ENCODE measurements around the gene BAIAP2L2.
"Not testable (repeated sequence)": the region's sequence is repeated elsewhere in the genome, so short reads cannot be mapped to it uniquely, and the experiment has no call there.

The BAIAP2L2 gene

GRCh38 chr22:38080850-38081635, 29.4 kb downstream of the BAIAP2L2 start:
- DNase-seq (ENCODE audit: low read depth), result peak; percentile 15

- DNase-seq (ENCODE audit: low read depth), result no peak
These were observed 30.0 kb downstream of the BAIAP2L2 start for GRCh38 chr22:38080474-38080849.

GRCh38 chr22:38079804-38080203, 30.7 kb downstream of the BAIAP2L2 start:
- no peak for DNase-seq (ENCODE audit: low read depth)

GRCh38 chr22:38079208-38079607, 31.3 kb downstream of the BAIAP2L2 start:
- not testable (repeated sequence) for DNase-seq (ENCODE audit: low read depth)

- DNase-seq (ENCODE audit: low read depth), result no peak
These were observed 32.2 kb downstream of the BAIAP2L2 start for GRCh38 chr22:38078046-38078840.

GRCh38 chr22:38077595-38077994, 32.9 kb downstream of the BAIAP2L2 start:
- no peak for DNase-seq (ENCODE audit: low read depth)

GRCh38 chr22:38077096-38077495, 33.4 kb downstream of the BAIAP2L2 start:
- DNase-seq (ENCODE audit: low read depth), result no peak

GRCh38 chr22:38075961-38076360, 34.5 kb downstream of the BAIAP2L2 start:
- DNase-seq (ENCODE audit: low read depth), result no peak

GRCh38 chr22:38075105-38075825, 35.2 kb downstream of the BAIAP2L2 start:
- DNase-seq (ENCODE audit: low read depth), result no peak

- DNase-seq (ENCODE audit: low read depth), result peak; percentile 37
These were observed 36.0 kb downstream of the BAIAP2L2 start for GRCh38 chr22:38074181-38075104.

GRCh38 chr22:38073150-38074130, 37.0 kb downstream of the BAIAP2L2 start:
- no peak for DNase-seq (ENCODE audit: low read depth)

GRCh38 chr22:38072322-38073149, 37.9 kb downstream of the BAIAP2L2 start:
- no peak for DNase-seq (ENCODE audit: low read depth)

- no peak for DNase-seq (ENCODE audit: low read depth)
These were observed 38.8 kb downstream of the BAIAP2L2 start for GRCh38 chr22:38071421-38072321.

- DNase-seq (ENCODE audit: low read depth), result no peak
These were observed 40.1 kb downstream of the BAIAP2L2 start for GRCh38 chr22:38070250-38070921.

- DNase-seq (ENCODE audit: low read depth), result peak; percentile 9
These were observed 40.9 kb downstream of the BAIAP2L2 start for GRCh38 chr22:38069372-38070249.

GRCh38 chr22:38068641-38069371, 41.7 kb downstream of the BAIAP2L2 start:
- DNase-seq (ENCODE audit: low read depth), result no peak
